IMR-90 (cell line): ENCODE results near the gene PIEZO1.

Experiments
- MAFK ChIP-seq: IDR thresholded peaks from 2 replicates; pipeline ENCODE4 v1.6.1; 2012; ENCODE audit warnings: low read depth, low read length, improper control_type of control experiment
- POLR2A ChIP-seq: IDR thresholded peaks from 2 replicates; pipeline ENCODE4 v1.6.1; 2012; ENCODE audit warnings: mild to moderate bottlenecking, low read depth, low read length
- RAD21 ChIP-seq: IDR thresholded peaks from 2 replicates; pipeline ENCODE4 v1.6.1; 2012; ENCODE audit warnings: low read length, improper control_type of control experiment
- RFX5 ChIP-seq: IDR thresholded peaks from 2 replicates; pipeline ENCODE4 v1.8.0; 2012; ENCODE audit warnings: low read depth, mild to moderate bottlenecking, low read length, moderate library complexity
- SMC3 ChIP-seq: fragments of 150-350 bp; IDR thresholded peaks from 2 replicates; pipeline ENCODE4 v1.6.1; 2016; ENCODE audit warnings: low read depth, mild to moderate bottlenecking, antibody characterized with exemption, low read length, moderate library complexity
- TF ChIP-seq, protein P1 (sequence below): conservative IDR thresholded peaks from 2 replicates; pipeline ENCODE4 v1.5.1; 2012; ENCODE audit warnings: mild to moderate bottlenecking, low read depth, low read length, improper control_type of control experiment
- TF ChIP-seq, protein P2 (sequence below): fragments of 150-350 bp; IDR thresholded peaks from 2 replicates; pipeline ENCODE4 v1.6.1; 2016; ENCODE audit warnings: low read depth, mild to moderate bottlenecking, low read length, moderate library complexity, borderline replicate concordance
- TF ChIP-seq, protein P3 (sequence below): fragments of 150-350 bp; IDR thresholded peaks from 2 replicates; pipeline ENCODE4 v1.6.1; 2017; ENCODE audit warnings: mild to moderate bottlenecking, antibody characterized with exemption, low read length, low read depth

DNA sequence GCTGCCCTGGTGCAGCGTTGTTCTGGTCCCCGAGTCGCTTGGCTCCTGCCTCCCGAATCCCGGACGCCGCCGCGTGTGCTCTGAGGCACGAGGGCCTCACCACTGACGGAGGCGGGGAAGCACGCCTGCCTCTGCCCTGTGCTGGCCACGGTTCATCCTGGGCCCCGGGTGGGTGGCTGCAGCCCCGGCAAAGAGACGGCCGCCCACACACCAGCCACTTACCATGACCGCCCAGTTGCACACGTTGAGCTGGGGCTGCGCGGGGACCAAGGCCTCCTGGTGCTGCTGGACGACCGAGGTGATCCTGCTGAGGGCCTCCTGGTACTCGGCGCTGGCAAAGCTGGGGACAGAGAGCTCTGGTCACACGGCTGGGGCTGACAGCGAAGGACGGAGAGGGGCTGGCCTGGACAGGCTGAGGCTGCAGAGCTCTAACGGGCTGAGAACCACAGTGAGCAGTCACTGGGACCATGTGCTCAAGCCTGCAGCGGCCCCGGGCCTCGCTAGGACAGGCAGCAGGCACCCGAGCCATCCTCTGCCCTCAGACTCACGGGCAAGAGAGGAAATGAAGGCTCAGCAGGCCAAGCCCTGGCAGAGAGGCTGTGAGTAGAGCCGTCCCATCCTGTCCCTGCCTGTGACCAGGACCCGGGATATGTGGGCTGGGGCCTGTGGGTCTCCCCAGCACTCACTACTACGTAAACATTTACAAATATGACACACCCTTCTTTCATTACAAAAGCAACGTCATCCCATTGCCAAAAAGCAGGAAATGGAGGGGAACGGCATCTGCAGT is 33.0 kb upstream of the PIEZO1 start:
- TF ChIP-seq, protein P1, sequence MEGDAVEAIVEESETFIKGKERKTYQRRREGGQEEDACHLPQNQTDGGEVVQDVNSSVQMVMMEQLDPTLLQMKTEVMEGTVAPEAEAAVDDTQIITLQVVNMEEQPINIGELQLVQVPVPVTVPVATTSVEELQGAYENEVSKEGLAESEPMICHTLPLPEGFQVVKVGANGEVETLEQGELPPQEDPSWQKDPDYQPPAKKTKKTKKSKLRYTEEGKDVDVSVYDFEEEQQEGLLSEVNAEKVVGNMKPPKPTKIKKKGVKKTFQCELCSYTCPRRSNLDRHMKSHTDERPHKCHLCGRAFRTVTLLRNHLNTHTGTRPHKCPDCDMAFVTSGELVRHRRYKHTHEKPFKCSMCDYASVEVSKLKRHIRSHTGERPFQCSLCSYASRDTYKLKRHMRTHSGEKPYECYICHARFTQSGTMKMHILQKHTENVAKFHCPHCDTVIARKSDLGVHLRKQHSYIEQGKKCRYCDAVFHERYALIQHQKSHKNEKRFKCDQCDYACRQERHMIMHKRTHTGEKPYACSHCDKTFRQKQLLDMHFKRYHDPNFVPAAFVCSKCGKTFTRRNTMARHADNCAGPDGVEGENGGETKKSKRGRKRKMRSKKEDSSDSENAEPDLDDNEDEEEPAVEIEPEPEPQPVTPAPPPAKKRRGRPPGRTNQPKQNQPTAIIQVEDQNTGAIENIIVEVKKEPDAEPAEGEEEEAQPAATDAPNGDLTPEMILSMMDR: no peak
- TF ChIP-seq POLR2A: peak; percentile 48; the same call in 1 of the 2 replicates
- no peak for TF ChIP-seq MAFK
- TF ChIP-seq, protein P2, sequence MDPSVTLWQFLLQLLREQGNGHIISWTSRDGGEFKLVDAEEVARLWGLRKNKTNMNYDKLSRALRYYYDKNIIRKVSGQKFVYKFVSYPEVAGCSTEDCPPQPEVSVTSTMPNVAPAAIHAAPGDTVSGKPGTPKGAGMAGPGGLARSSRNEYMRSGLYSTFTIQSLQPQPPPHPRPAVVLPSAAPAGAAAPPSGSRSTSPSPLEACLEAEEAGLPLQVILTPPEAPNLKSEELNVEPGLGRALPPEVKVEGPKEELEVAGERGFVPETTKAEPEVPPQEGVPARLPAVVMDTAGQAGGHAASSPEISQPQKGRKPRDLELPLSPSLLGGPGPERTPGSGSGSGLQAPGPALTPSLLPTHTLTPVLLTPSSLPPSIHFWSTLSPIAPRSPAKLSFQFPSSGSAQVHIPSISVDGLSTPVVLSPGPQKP: no peak
- no peak for TF ChIP-seq RFX5
- TF ChIP-seq, protein P3, sequence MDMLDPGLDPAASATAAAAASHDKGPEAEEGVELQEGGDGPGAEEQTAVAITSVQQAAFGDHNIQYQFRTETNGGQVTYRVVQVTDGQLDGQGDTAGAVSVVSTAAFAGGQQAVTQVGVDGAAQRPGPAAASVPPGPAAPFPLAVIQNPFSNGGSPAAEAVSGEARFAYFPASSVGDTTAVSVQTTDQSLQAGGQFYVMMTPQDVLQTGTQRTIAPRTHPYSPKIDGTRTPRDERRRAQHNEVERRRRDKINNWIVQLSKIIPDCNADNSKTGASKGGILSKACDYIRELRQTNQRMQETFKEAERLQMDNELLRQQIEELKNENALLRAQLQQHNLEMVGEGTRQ: no peak
- TF ChIP-seq RAD21: no peak
- TF ChIP-seq SMC3: no peak
